ENCODE data around the gene SPTSSB. TPM values are rescaled to one million over a fixed set of nuclear protein-coding genes. Genes with fewer than 3 reads are reported as not detected.

SPTSSB gene
- total and polyA plus RNA-seq, 3 experiments from 2014 or later, result 9.5 TPM; not detected in 2

- no peak overlapping the region for H3K4me3 ChIP-seq (ENCODE audit: low read length)
- H3K27me3 Mint-ChIP-seq, result peaks cover 5 to 34% of the 10 kb centered on the region in 2 donors
- DNase-seq, result no peak
- no peaks in the 10 kb centered on the region for H3K4me1 ChIP-seq (ENCODE audit: insufficient read depth, low read length)
- H3K36me3 Mint-ChIP-seq, result no peaks in the 10 kb centered on the region
- H3K36me3 ChIP-seq (ENCODE audit: insufficient read depth, low read length), result no peaks in the 10 kb centered on the region
- POLR2A ChIA-PET, result no interaction called here
- no peak overlapping the region for H3K27ac ChIP-seq (ENCODE audit: low read depth, low read length)
- no peaks in the 10 kb centered on the region for H3K27me3 ChIP-seq (ENCODE audit: insufficient read depth, low read length, poor library complexity, severe bottlenecking)
- H3K9me3 Mint-ChIP-seq, result no peaks in the 10 kb centered on the region
- no peak overlapping the region for H3K27ac Mint-ChIP-seq
- H3K9me3 ChIP-seq (ENCODE audit: low read length), result no peaks in the 10 kb centered on the region
- CTCF ChIA-PET, result no interaction called here
- no peak overlapping the region for H3K4me3 Mint-ChIP-seq
- H3K4me1 Mint-ChIP-seq, result peaks cover 0 to 2% (median 2%) of the 10 kb centered on the region in 3 donors
Measured at GRCh38 chr3:161332792-161333191, 38.5 kb downstream of the SPTSSB start.

DNA sequence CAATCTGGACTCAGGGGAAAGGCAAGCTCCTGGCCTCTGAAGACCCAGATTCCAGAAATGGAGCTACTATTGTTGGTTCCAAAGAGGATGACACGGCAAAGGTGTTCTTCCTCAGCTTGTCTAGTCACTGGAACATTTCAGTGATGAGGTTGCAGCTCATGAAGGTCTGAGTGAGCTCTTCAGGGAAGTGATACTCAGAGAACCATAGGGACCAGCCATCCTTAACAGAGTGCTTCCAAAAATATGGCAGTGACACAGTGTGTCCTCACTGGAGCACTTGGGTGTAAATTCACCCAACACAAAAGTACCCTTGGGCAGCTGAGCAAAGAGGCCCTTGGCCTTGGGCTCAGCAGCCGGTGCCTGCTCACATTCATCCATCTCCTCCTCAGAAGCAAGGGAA lies 46.3 kb downstream of the SPTSSB start:
- Histone ChIP-seq H3K27ac (ENCODE audit: low read depth, low read length) (no peak overlapping the region), H3K9me3 (ENCODE audit: low read length) (peaks cover 5% of the 10 kb centered on the region), H3K4me1 (ENCODE audit: insufficient read depth, low read length) (no peaks in the 10 kb centered on the region), H3K4me3 (ENCODE audit: low read length) (no peak overlapping the region), H3K36me3 (ENCODE audit: insufficient read depth, low read length) (no peaks in the 10 kb centered on the region), H3K27me3 (ENCODE audit: insufficient read depth, low read length, poor library complexity, severe bottlenecking) (peaks cover 1% of the 10 kb centered on the region)
- Mint-ChIP-seq H3K27ac (no peak overlapping the region), H3K27me3 (peaks cover 8 to 11% of the 10 kb centered on the region in 2 donors), H3K9me3 (peaks cover 2 to 11% (median 10%) of the 10 kb centered on the region in 5 donors), H3K4me1 (peaks cover 0 to 3% (median 2%) of the 10 kb centered on the region in 3 donors), H3K4me3 (no peak overlapping the region), H3K36me3 (peaks cover 0 to 18% (median 0%) of the 10 kb centered on the region in 3 donors)
- POLR2A ChIA-PET, result no interaction called here
- CTCF ChIA-PET, result interaction anchor here (1.2 kb wide), 1 partner anchor 19 kb away, joined by 4 read pairs; no protein-coding TSS in a partner anchor
- no peak for DNase-seq

GRCh38 chr3:161323926-161324621 lies 47.2 kb downstream of the SPTSSB start:
- Histone ChIP-seq H3K4me1 (ENCODE audit: insufficient read depth, low read length) (no peaks in the 10 kb centered on the region), H3K4me3 (ENCODE audit: low read length) (no peak overlapping the region), H3K27me3 (ENCODE audit: insufficient read depth, low read length, poor library complexity, severe bottlenecking) (peaks cover 5% of the 10 kb centered on the region), H3K36me3 (ENCODE audit: insufficient read depth, low read length) (no peaks in the 10 kb centered on the region), H3K9me3 (ENCODE audit: low read length) (peaks cover 5% of the 10 kb centered on the region), H3K27ac (ENCODE audit: low read depth, low read length) (no peak overlapping the region)
- ChIA-PET POLR2A (interaction anchor here (0.6 kb wide), 1 partner anchor 39 kb away, joined by 3 read pairs; no protein-coding TSS in a partner anchor), CTCF (no interaction called here)
- peaks cover 3 to 8% of the 10 kb centered on the region in 2 donors for H3K27me3 Mint-ChIP-seq
- no peak for DNase-seq
- H3K4me3 Mint-ChIP-seq, result no peak overlapping the region
- peaks cover 0 to 18% (median 0%) of the 10 kb centered on the region in 3 donors for H3K36me3 Mint-ChIP-seq
- no peak overlapping the region for H3K27ac Mint-ChIP-seq
- peaks cover 0 to 2% (median 2%) of the 10 kb centered on the region in 3 donors for H3K4me1 Mint-ChIP-seq
- H3K9me3 Mint-ChIP-seq, result peaks cover 2 to 11% (median 10%) of the 10 kb centered on the region in 5 donors

- peaks cover 8% of the 10 kb centered on the region for H3K27me3 ChIP-seq (ENCODE audit: insufficient read depth, low read length, poor library complexity, severe bottlenecking)
- POLR2A ChIA-PET, result no interaction called here
- peaks cover 2 to 11% (median 10%) of the 10 kb centered on the region in 5 donors for H3K9me3 Mint-ChIP-seq
- H3K36me3 Mint-ChIP-seq, result peaks cover 0 to 18% (median 0%) of the 10 kb centered on the region in 3 donors
- H3K36me3 ChIP-seq (ENCODE audit: insufficient read depth, low read length), result no peaks in the 10 kb centered on the region
- peaks cover under 1 to 6% (median 4%) of the 10 kb centered on the region in 3 donors for H3K4me1 Mint-ChIP-seq
- CTCF ChIA-PET, result no interaction called here
- H3K27me3 Mint-ChIP-seq, result peaks cover 3 to 4% of the 10 kb centered on the region in 2 donors
- H3K4me1 ChIP-seq (ENCODE audit: insufficient read depth, low read length), result no peaks in the 10 kb centered on the region
- no peak overlapping the region for H3K27ac Mint-ChIP-seq
- no peak overlapping the region for H3K27ac ChIP-seq (ENCODE audit: low read depth, low read length)
- no peak overlapping the region for H3K4me3 ChIP-seq (ENCODE audit: low read length)
- H3K4me3 Mint-ChIP-seq, result no peak overlapping the region
- no peak for DNase-seq
- H3K9me3 ChIP-seq (ENCODE audit: low read length), result peaks cover 5% of the 10 kb centered on the region
Measured at GRCh38 chr3:161322781-161323568, 48.3 kb downstream of the SPTSSB start.

- DNase-seq, result no peak
- peaks cover 2 to 11% (median 10%) of the 10 kb centered on the region in 5 donors for H3K9me3 Mint-ChIP-seq
- H3K4me3 ChIP-seq (ENCODE audit: low read length), result no peak overlapping the region
- ChIA-PET POLR2A (no interaction called here), CTCF (interaction anchor here (0.9 kb wide), 1 partner anchor 89 kb away, joined by 3 read pairs; no protein-coding TSS in a partner anchor)
- no peak overlapping the region for H3K27ac Mint-ChIP-seq
- H3K27me3 Mint-ChIP-seq, result peaks cover 3 to 14% of the 10 kb centered on the region in 2 donors
- H3K27me3 ChIP-seq (ENCODE audit: insufficient read depth, low read length, poor library complexity, severe bottlenecking), result peaks cover 8% of the 10 kb centered on the region
- no peaks in the 10 kb centered on the region for H3K4me1 ChIP-seq (ENCODE audit: insufficient read depth, low read length)
- no peak overlapping the region for H3K27ac ChIP-seq (ENCODE audit: low read depth, low read length)
- no peak overlapping the region for H3K4me3 Mint-ChIP-seq
- H3K9me3 ChIP-seq (ENCODE audit: low read length), result peaks cover 5% of the 10 kb centered on the region
- peaks cover 0 to 15% (median 0%) of the 10 kb centered on the region in 3 donors for H3K36me3 Mint-ChIP-seq
- peaks cover 10 to 17% (median 15%) of the 10 kb centered on the region in 3 donors for H3K4me1 Mint-ChIP-seq
- H3K36me3 ChIP-seq (ENCODE audit: insufficient read depth, low read length), result no peaks in the 10 kb centered on the region
Measured at GRCh38 chr3:161320837-161321236, 50.5 kb downstream of the SPTSSB start.

DNA sequence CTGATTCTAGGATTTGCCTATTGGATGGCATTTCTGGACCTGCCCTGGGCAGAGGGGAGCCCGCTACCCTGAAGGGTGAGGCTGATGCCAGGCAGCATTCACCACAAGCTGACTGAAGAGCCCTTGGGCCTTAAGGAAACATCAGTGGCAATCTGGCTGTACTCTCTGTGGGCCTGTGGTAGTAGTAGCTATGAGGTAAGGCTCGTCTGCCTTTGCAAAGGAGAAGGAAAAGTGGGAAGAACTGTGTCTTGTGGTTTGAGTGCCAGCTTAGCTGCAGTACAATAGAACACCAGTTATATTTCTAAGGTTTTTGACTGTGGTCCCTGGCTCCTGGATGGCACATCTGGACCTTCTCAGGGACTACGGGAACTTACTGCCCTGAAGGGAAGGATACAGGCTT lies 51.5 kb downstream of the SPTSSB start:
- H3K27me3 Mint-ChIP-seq, result peaks cover 3 to 18% of the 10 kb centered on the region in 2 donors
- H3K4me3 Mint-ChIP-seq, result no peak overlapping the region

DNA sequence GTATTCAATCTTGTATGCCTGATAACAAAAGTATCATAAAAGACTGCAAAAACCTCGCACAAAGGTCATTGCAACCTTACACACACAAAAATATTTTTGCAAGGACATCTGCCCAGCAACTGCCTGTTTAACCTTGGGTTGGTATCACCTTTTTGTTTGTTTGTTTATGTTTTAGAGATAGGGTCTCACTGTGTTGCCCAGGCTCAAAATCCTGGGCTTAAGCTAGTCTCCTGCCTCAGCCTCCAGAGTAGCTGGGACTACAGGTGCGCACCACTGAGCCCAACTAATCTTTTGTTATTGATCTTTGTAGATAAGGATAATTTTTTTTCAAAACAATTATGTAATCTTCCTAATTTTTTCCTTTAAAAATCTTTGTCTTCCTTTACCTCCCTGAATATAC lies 54.2 kb downstream of the SPTSSB start:
- ChIA-PET CTCF (interaction anchor here (1.1 kb wide), 1 partner anchor 10 kb away, joined by 3 read pairs; no protein-coding TSS in a partner anchor), POLR2A (no interaction called here)
- Histone ChIP-seq H3K36me3 (ENCODE audit: insufficient read depth, low read length) (no peaks in the 10 kb centered on the region), H3K4me3 (ENCODE audit: low read length) (no peak overlapping the region), H3K9me3 (ENCODE audit: low read length) (peaks cover 5% of the 10 kb centered on the region), H3K27ac (ENCODE audit: low read depth, low read length) (no peak overlapping the region), H3K27me3 (ENCODE audit: insufficient read depth, low read length, poor library complexity, severe bottlenecking) (peaks cover 8% of the 10 kb centered on the region), H3K4me1 (ENCODE audit: insufficient read depth, low read length) (peaks cover 19% of the 10 kb centered on the region)
- peaks cover 3 to 18% of the 10 kb centered on the region in 2 donors for H3K27me3 Mint-ChIP-seq
- no peak overlapping the region for H3K27ac Mint-ChIP-seq
- H3K9me3 Mint-ChIP-seq, result peaks cover 2 to 11% (median 10%) of the 10 kb centered on the region in 5 donors
- H3K4me1 Mint-ChIP-seq, result peaks cover 36 to 45% (median 36%) of the 10 kb centered on the region in 3 donors
- peaks cover 0 to 14% (median 0%) of the 10 kb centered on the region in 3 donors for H3K36me3 Mint-ChIP-seq
- no peak for DNase-seq
- no peak overlapping the region for H3K4me3 Mint-ChIP-seq

More for the DNA sequence above, 51.5 kb downstream of the SPTSSB start:
- ChIA-PET POLR2A (no interaction called here), CTCF (no interaction called here)
- no peak overlapping the region for H3K27ac ChIP-seq (ENCODE audit: low read depth, low read length)
- Mint-ChIP-seq H3K4me1 (peaks cover 14 to 20% (median 17%) of the 10 kb centered on the region in 3 donors), H3K9me3 (peaks cover 2 to 11% (median 10%) of the 10 kb centered on the region in 5 donors), H3K27ac (no peak overlapping the region), H3K36me3 (peaks cover 0 to 14% (median 0%) of the 10 kb centered on the region in 3 donors)
- H3K27me3 ChIP-seq (ENCODE audit: insufficient read depth, low read length, poor library complexity, severe bottlenecking), result peaks cover 8% of the 10 kb centered on the region
- peaks cover 5% of the 10 kb centered on the region for H3K9me3 ChIP-seq (ENCODE audit: low read length)
- H3K36me3 ChIP-seq (ENCODE audit: insufficient read depth, low read length), result no peaks in the 10 kb centered on the region
- DNase-seq, result no peak
- H3K4me3 ChIP-seq (ENCODE audit: low read length), result no peak overlapping the region
- H3K4me1 ChIP-seq (ENCODE audit: insufficient read depth, low read length), result no peaks in the 10 kb centered on the region
